ENCODE measurements around the gene LIPA. TPM values are rescaled to one million over a fixed set of nuclear protein-coding genes. Genes with fewer than 3 reads are reported as not detected.
"Not testable (repeated sequence)": the region's sequence is repeated elsewhere in the genome, so short reads cannot be mapped to it uniquely, and the experiment has no call there.

The LIPA gene
- total and polyA plus RNA-seq, 2 of the 4 experiments (the other 2 are of a cell fraction), result 23.1 to 31.9 TPM

- H3K18ac ChIP-seq (ENCODE audit: low read depth, low read length); H3K23ac ChIP-seq (ENCODE audit: low read depth, low read length); H3K27me3 ChIP-seq (ENCODE audit: control insufficient read depth, insufficient read depth, low read length); H2AK9ac ChIP-seq (replicated peaks; ENCODE audit: low read depth, low read length, poor library complexity); H3K14ac ChIP-seq (replicated peaks; ENCODE audit: low read depth, low read length); H2BK120ac ChIP-seq (ENCODE audit: low read depth, low read length); dilution Hi-C loops (cut with HindIII; ENCODE audit: low sequenced_read_pairs, unreplicated experiment); H2BK15ac ChIP-seq (ENCODE audit: low read depth, low read length); ATAC-seq (ENCODE audit: low read depth); H3K4ac ChIP-seq (ENCODE audit: low read depth, low read length); in situ Hi-C loops (cut with MboI; ENCODE audit: low sequenced_read_pairs); H3K27ac ChIP-seq (ENCODE audit: insufficient read depth, low read length); H2AK5ac ChIP-seq (ENCODE audit: low read depth, low read length); H2AFZ ChIP-seq (replicated peaks; ENCODE audit: low read length, poor library complexity); H4K20me1 ChIP-seq (ENCODE audit: insufficient read depth, low read length); H3K56ac ChIP-seq (ENCODE audit: extremely low read depth, insufficient read depth, low read length); H3K9me3 ChIP-seq (ENCODE audit: control insufficient read depth, insufficient read depth, low read length); H3K79me1 ChIP-seq (ENCODE audit: low read depth in 1 of 2, low read length in 2 of 2); H3K4me2 ChIP-seq (ENCODE audit: low read depth, low read length); BruUV-seq (replicated peaks); H4K5ac ChIP-seq (ENCODE audit: low read depth, low read length); intact Hi-C loops (cut with micrococcal nuclease); H2BK20ac ChIP-seq (ENCODE audit: low read depth, low read length); DNase-seq; POLR2A ChIA-PET (ENCODE audit: unreplicated experiment); H4K8ac ChIP-seq (ENCODE audit: low read depth in 2 of 2, low read length in 2 of 2); H4K91ac ChIP-seq (ENCODE audit: insufficient read depth, low read depth, low read length); CTCF ChIA-PET; H3K4me3 ChIP-seq (ENCODE audit: insufficient read depth, low read depth, low read length); H2BK5ac ChIP-seq (ENCODE audit: low read depth, low read length, poor library complexity, severe bottlenecking); H3K4me1 ChIP-seq (ENCODE audit: control insufficient read depth, insufficient read depth, low read length); H3K36me3 ChIP-seq (ENCODE audit: control insufficient read depth, insufficient read depth, low read length); H3K9me1 ChIP-seq (ENCODE audit: insufficient read depth, low read length); H3K9ac ChIP-seq (ENCODE audit: low read depth, low read length): not testable (repeated sequence)
- 100% methylated on average over 2 of the region's 3 CpGs; no CpG with 5 or more reads in 1 of the 2 experiments for WGBS, 2 experiments (ENCODE audit: extremely low coverage in 2 of 2, insufficient read length in 1 of 2)
These were observed 60.3 kb downstream of the LIPA start for GRCh38 chr10:89191301-89191700.

All from IMR-90 (cell line).